WTC11 (cell line): Measurements from ENCODE around the gene FOXC2. TPM values are rescaled to one million over a fixed set of nuclear protein-coding genes. Genes with fewer than 3 reads are reported as not detected.
A peak's percentile ranks its signal among the peaks of the same experiment; 100 is the strongest.

Experiments
- ATAC-seq: fragments of 200-7000 bp; cut with Tn5 transposase; 2 replicates; pipeline ENCODE4 v1.10.0; 2021; ENCODE audit warnings: mild to moderate bottlenecking, moderate library complexity
- CTCF ChIA-PET: fragments of 300-600 bp; sonication (Branson Sonifier 250); formaldehyde crosslinking; loops from one replicate; lab custom pipeline; 2021; ENCODE audit warnings: antibody characterized with exemption; lab: Charles Lee
- POLR2A ChIA-PET: fragments of 350-600 bp; sonication (Branson Sonifier 250); formaldehyde crosslinking; loops from one replicate; lab custom pipeline; 2021; ENCODE audit warnings: antibody characterized with exemption; lab: Charles Lee
- DNase-seq: peaks from one replicate; pipeline ENCODE4 v3.0.0; 2021; ENCODE audit warnings: low spot score
- H3K27ac Mint-ChIP-seq: 2 replicates; pipeline ENCODE4 v1.8.0; 2021; ENCODE audit warnings: mixed read lengths
- H3K27me3 Mint-ChIP-seq: 2 replicates; pipeline ENCODE4 v1.8.0; 2021; ENCODE audit warnings: low read depth, mild to moderate bottlenecking, moderate library complexity, mixed read lengths
- H3K36me3 Mint-ChIP-seq: 2 replicates; pipeline ENCODE4 v1.8.0; 2021; ENCODE audit warnings: mixed read lengths
- H3K4me1 Mint-ChIP-seq: 2 replicates; pipeline ENCODE4 v1.8.0; 2022; ENCODE audit warnings: mixed read lengths
- H3K4me3 Mint-ChIP-seq: 2 replicates; pipeline ENCODE4 v1.8.0; 2021; ENCODE audit warnings: mild to moderate bottlenecking, moderate library complexity, mixed read lengths
- H3K9me3 Mint-ChIP-seq: 2 replicates; pipeline ENCODE4 v1.8.0; 2021; ENCODE audit warnings: mixed read lengths
- ATF1 ChIP-seq: sonication (generic); formaldehyde crosslinking; IDR thresholded peaks from 2 replicates; pipeline ENCODE4 v1.8.1; 2023; ENCODE audit warnings: mild to moderate bottlenecking, moderate library complexity, missing genetic modification reagents
- FOXP1 ChIP-seq: sonication (generic); formaldehyde crosslinking; IDR thresholded peaks from 2 replicates; pipeline ENCODE4 v1.8.0; 2022; ENCODE audit warnings: missing genetic modification reagents, mild to moderate bottlenecking, moderate library complexity, borderline replicate concordance
- GRHL2 ChIP-seq: fragments of 250-450 bp; sonication (Bioruptor Pico); IDR thresholded peaks from 2 replicates; pipeline ENCODE4 v1.8.0; 2022; ENCODE audit warnings: mild to moderate bottlenecking, moderate library complexity; ENCODE audit not compliant: insufficient replicate concordance, severe bottlenecking
- NFATC4 ChIP-seq: fragments of 250-450 bp; sonication (Bioruptor Pico); IDR thresholded peaks from 2 replicates; pipeline ENCODE4 v1.9.0; 2021; ENCODE audit warnings: mild to moderate bottlenecking
- NR1H2 ChIP-seq: sonication (generic); formaldehyde crosslinking; IDR thresholded peaks from 2 replicates; pipeline ENCODE4 v1.9.0; 2021; ENCODE audit warnings: mild to moderate bottlenecking, moderate library complexity, missing genetic modification reagents
- SOX15 ChIP-seq: fragments of 250-450 bp; sonication (Bioruptor Pico); IDR thresholded peaks from 2 replicates; pipeline ENCODE4 v1.9.0; 2021; ENCODE audit warnings: mild to moderate bottlenecking
- ZNF121 ChIP-seq: sonication (generic); formaldehyde crosslinking; IDR thresholded peaks from 2 replicates; pipeline ENCODE4 v1.8.0; 2023; ENCODE audit warnings: missing genetic modification reagents
- ZNF425 ChIP-seq: fragments of 250-450 bp; sonication (Bioruptor Pico); conservative IDR thresholded peaks from 2 replicates; pipeline ENCODE4 v1.9.0; 2021; ENCODE audit warnings: mild to moderate bottlenecking
- ZNF671 ChIP-seq: fragments of 250-450 bp; sonication (Bioruptor Pico); IDR thresholded peaks from 2 replicates; pipeline ENCODE4 v1.8.0; 2021; ENCODE audit warnings: mild to moderate bottlenecking
- total RNA-seq: library from RNA; stranded (reverse); gene quantifications from 3 replicates; pipeline ENCODE4 v1.2.3, GENCODE V29; 2021
- TF ChIP-seq, protein P1 (sequence below): fragments of 250-450 bp; sonication (Bioruptor Pico); IDR thresholded peaks from 2 replicates; pipeline ENCODE4 v1.9.0; 2021; ENCODE audit warnings: mild to moderate bottlenecking, borderline replicate concordance
- TF ChIP-seq, protein P2 (sequence below): fragments of 200-600 bp; IDR thresholded peaks from 2 replicates; pipeline ENCODE4 v1.8.0; 2022; ENCODE audit warnings: antibody characterized with exemption
- TF ChIP-seq, protein P3 (sequence below): fragments of 250-450 bp; sonication (Bioruptor Pico); IDR thresholded peaks from 2 replicates; pipeline ENCODE4 v2.1.2; 2022; ENCODE audit warnings: mild to moderate bottlenecking, moderate library complexity
- TF ChIP-seq, protein P4 (sequence below): sonication (generic); formaldehyde crosslinking; IDR thresholded peaks from 2 replicates; pipeline ENCODE4 v1.8.1; 2022; ENCODE audit warnings: mild to moderate bottlenecking, missing genetic modification reagents, moderate library complexity, borderline replicate concordance

The FOXC2 gene
- total RNA-seq, 1 experiment from 2014 or later, result 0.28 TPM

DNA sequence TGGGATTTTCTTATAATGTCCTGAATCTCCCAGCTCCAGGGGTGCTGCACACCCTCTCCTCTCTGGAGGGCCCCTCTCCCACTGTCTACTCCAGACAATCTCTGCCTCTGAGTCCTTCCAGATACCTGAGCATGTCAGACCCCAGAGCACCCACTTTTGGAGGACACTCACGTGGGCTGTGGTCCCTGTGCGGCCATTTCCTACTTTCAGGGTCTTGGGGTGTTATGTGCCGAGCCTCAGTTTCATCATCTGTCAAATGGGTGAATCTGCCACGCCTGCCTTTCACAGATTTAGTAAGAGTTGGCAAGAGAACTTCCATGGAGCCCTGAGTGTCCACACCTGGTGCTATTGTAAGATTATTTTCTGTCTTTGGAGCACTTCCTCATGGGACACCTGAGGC is 8.0 kb downstream of the FOXC2 start (continued):
- TF ChIP-seq, protein P1, sequence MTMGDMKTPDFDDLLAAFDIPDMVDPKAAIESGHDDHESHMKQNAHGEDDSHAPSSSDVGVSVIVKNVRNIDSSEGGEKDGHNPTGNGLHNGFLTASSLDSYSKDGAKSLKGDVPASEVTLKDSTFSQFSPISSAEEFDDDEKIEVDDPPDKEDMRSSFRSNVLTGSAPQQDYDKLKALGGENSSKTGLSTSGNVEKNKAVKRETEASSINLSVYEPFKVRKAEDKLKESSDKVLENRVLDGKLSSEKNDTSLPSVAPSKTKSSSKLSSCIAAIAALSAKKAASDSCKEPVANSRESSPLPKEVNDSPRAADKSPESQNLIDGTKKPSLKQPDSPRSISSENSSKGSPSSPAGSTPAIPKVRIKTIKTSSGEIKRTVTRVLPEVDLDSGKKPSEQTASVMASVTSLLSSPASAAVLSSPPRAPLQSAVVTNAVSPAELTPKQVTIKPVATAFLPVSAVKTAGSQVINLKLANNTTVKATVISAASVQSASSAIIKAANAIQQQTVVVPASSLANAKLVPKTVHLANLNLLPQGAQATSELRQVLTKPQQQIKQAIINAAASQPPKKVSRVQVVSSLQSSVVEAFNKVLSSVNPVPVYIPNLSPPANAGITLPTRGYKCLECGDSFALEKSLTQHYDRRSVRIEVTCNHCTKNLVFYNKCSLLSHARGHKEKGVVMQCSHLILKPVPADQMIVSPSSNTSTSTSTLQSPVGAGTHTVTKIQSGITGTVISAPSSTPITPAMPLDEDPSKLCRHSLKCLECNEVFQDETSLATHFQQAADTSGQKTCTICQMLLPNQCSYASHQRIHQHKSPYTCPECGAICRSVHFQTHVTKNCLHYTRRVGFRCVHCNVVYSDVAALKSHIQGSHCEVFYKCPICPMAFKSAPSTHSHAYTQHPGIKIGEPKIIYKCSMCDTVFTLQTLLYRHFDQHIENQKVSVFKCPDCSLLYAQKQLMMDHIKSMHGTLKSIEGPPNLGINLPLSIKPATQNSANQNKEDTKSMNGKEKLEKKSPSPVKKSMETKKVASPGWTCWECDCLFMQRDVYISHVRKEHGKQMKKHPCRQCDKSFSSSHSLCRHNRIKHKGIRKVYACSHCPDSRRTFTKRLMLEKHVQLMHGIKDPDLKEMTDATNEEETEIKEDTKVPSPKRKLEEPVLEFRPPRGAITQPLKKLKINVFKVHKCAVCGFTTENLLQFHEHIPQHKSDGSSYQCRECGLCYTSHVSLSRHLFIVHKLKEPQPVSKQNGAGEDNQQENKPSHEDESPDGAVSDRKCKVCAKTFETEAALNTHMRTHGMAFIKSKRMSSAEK (CRISPR knock-in tag), result no peak
- TF ChIP-seq, all 79 proteins: peak for 0

DNA sequence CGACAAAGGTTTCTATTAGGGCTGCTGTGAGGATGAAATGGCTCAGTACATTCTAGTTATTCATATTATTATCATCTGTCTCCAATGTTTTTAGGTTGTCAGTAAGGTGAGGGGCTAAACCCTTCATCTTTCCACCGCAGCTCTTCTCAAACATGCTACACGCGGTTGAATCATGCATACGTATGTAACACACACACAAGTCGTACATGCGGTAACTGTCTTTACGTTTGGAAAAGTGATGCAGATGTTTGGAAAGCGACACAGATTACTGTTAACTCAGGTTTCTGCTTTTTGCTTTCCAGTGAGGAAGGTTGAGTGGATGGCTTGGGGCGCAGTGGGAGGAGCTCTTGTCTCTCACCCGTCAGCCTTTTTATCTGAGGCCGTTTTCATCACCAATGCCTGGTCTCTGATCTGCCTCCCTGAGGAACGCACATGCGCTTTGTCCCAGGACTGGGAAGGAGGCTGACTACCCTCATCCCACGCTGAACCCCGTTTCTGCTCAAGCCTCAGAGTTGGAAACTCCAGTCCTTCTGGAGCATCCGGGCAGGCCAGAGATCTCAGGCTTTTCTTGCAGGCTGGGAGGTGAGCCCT is 8.6 kb downstream of the FOXC2 start:
- DNase-seq (no peak), ATAC-seq (no peak)
- POLR2A ChIA-PET, result no interaction called here
- CTCF ChIA-PET, result interaction anchor here (0.9 to 2.3 kb wide), 8 partner anchors 11 to 487 kb away, joined by 3 to 22 read pairs (median 4); no protein-coding TSS in a partner anchor
- Mint-ChIP-seq H3K27ac (no peak overlapping the region), H3K4me3 (peak overlapping the region; percentile 89), H3K9me3 (no peaks in the 10 kb centered on the region), H3K27me3 (peaks cover 98% of the 10 kb centered on the region), H3K4me1 (peaks cover 74% of the 10 kb centered on the region), H3K36me3 (no peaks in the 10 kb centered on the region)
- TF ChIP-seq, protein P2, sequence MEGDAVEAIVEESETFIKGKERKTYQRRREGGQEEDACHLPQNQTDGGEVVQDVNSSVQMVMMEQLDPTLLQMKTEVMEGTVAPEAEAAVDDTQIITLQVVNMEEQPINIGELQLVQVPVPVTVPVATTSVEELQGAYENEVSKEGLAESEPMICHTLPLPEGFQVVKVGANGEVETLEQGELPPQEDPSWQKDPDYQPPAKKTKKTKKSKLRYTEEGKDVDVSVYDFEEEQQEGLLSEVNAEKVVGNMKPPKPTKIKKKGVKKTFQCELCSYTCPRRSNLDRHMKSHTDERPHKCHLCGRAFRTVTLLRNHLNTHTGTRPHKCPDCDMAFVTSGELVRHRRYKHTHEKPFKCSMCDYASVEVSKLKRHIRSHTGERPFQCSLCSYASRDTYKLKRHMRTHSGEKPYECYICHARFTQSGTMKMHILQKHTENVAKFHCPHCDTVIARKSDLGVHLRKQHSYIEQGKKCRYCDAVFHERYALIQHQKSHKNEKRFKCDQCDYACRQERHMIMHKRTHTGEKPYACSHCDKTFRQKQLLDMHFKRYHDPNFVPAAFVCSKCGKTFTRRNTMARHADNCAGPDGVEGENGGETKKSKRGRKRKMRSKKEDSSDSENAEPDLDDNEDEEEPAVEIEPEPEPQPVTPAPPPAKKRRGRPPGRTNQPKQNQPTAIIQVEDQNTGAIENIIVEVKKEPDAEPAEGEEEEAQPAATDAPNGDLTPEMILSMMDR, result no peak
- TF ChIP-seq FOXP1 (CRISPR knock-in tag) (no peak), NR1H2 (no peak), SOX15 (CRISPR knock-in tag) (no peak), NFATC4 (CRISPR knock-in tag) (no peak), ATF1 (no peak), ZNF121 (CRISPR knock-in tag) (no peak), ZNF425 (CRISPR knock-in tag) (no peak), ZNF671 (CRISPR knock-in tag) (no peak), GRHL2 (no peak)
- TF ChIP-seq, protein P3, sequence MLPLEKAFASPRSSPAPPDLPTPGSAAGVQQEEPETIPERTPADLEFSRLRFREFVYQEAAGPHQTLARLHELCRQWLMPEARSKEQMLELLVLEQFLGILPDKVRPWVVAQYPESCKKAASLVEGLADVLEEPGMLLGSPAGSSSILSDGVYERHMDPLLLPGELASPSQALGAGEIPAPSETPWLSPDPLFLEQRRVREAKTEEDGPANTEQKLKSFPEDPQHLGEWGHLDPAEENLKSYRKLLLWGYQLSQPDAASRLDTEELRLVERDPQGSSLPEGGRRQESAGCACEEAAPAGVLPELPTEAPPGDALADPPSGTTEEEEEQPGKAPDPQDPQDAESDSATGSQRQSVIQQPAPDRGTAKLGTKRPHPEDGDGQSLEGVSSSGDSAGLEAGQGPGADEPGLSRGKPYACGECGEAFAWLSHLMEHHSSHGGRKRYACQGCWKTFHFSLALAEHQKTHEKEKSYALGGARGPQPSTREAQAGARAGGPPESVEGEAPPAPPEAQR (CRISPR knock-in tag), result no peak
- TF ChIP-seq, protein P4, sequence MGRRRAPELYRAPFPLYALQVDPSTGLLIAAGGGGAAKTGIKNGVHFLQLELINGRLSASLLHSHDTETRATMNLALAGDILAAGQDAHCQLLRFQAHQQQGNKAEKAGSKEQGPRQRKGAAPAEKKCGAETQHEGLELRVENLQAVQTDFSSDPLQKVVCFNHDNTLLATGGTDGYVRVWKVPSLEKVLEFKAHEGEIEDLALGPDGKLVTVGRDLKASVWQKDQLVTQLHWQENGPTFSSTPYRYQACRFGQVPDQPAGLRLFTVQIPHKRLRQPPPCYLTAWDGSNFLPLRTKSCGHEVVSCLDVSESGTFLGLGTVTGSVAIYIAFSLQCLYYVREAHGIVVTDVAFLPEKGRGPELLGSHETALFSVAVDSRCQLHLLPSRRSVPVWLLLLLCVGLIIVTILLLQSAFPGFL (CRISPR knock-in tag), result no peak
